ENCODE measurements around the gene A4GALT. TPM values are rescaled to one million over a fixed set of nuclear protein-coding genes. Genes with fewer than 3 reads are reported as not detected.

Gene A4GALT
- total and polyA plus RNA-seq, 2 donors (not counting 1 experiment from before 2014, with no cell fraction given), result 0.09 to 6.1 TPM

- Histone ChIP-seq H3K36me3 (replicated peaks in 1 of 2; ENCODE audit: control extremely low read depth in 1 of 2, control insufficient read depth in 1 of 2, extremely low read depth in 1 of 2, insufficient read depth in 2 of 2, low read length in 1 of 2) (no peaks in the 10 kb centered on the region), H3K27ac (ENCODE audit: low read length in 2 of 2) (no peak overlapping the region), H3K4me3 (ENCODE audit: control extremely low read depth in 1 of 5, extremely low read depth in 1 of 5, insufficient read depth in 1 of 5, low read depth in 2 of 5, low read length in 4 of 5) (no peak overlapping the region), H3K79me2 (ENCODE audit: control insufficient read depth, insufficient read depth, low read length) (no peaks in the 10 kb centered on the region), H4K20me1 (ENCODE audit: control insufficient read depth, insufficient read depth, low read length, poor library complexity, severe bottlenecking) (no peaks in the 10 kb centered on the region), H3K4me2 (replicated peaks; ENCODE audit: low read depth, low read length, poor library complexity, severe bottlenecking) (no peak overlapping the region), H3K4me1 (ENCODE audit: control insufficient read depth in 2 of 2, insufficient read depth in 2 of 2, low read length in 2 of 2) (peaks cover 11 to 16% of the 10 kb centered on the region in 2 donors), H3K9me3 (ENCODE audit: control extremely low read depth in 1 of 3, control insufficient read depth in 2 of 3, insufficient read depth in 1 of 3, low read length in 2 of 3) (no peaks in the 10 kb centered on the region), H3K27me3 (replicated peaks in 1 of 4; ENCODE audit: control extremely low read depth in 1 of 4, control insufficient read depth in 3 of 4, insufficient read depth in 4 of 4, low read length in 3 of 4) (peaks cover 0 to 6% (median 0%) of the 10 kb centered on the region in 4 experiments), H2AFZ (ENCODE audit: insufficient read depth, low read depth, low read length, poor library complexity, severe bottlenecking) (no peak overlapping the region), H3K9ac (ENCODE audit: low read length) (no peak overlapping the region)
- ChIA-PET POLR2A (interaction anchor here (1.2 kb wide), 1 partner anchor 22 kb away, joined by 3 read pairs; no protein-coding TSS in a partner anchor), CTCF (no interaction called here)
- Mint-ChIP-seq H3K4me3 (no peak overlapping the region), H3K4me1 (peaks cover 13% of the 10 kb centered on the region), H3K27me3 (peaks cover 3% of the 10 kb centered on the region), H3K9me3 (ENCODE audit: insufficient read depth) (no peaks in the 10 kb centered on the region), H3K27ac (peak overlapping the region; percentile 28)
- WGBS (ENCODE audit: insufficient coverage), result 94% methylated on average over 13 of the region's 14 CpGs
- intact Hi-C loops (cut with micrococcal nuclease), result no loop called here
- DNase-seq (no peak), ATAC-seq (ENCODE audit: low read depth) (no peak)
- TF ChIP-seq CTCF (IDR thresholded peaks at IDR 0.05), result no peak
- no peak for TF ChIP-seq EZH2 (IDR thresholded peaks at IDR 0.05; ENCODE audit: borderline replicate concordance, insufficient read depth, low read depth, low read length, poor library complexity, severe bottlenecking)
Observed at GRCh38 chr22:42686756-42687491, 33.7 kb downstream of the A4GALT start.

DNA sequence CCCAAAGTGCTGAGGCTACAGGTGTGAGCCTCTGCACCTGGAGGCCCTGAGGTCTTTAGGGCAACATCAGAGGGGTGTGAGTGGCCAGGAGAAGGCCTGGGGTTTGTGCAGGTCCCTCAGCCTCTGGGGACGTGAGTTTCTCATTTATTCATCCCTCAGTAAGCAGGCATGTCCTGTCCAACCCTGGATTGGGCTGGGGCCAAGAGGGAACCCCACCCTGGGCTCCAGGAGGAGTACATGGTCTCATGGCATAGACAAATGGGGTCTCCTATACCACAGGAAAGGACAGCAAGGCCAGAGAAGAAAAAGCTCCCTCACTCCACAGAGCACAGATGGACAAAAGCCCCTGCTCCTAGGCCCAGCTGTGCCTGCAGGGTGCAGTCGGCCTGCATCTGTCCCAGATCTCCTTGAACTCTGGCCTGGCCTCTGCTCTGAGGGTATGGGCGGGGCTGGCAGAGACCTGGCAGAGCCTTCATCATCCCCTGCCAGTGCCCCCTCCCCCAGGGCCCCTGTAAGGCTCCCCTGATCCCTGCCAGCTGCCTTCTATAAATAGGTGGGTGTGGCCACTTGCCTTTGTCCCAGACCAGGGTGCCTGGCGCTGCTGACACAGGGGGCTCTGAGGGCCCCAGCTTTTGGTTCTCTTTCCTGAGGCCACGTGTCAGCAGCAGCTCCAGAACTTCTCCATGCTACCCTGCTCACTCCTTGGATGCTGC, 34.6 kb downstream of the A4GALT start:
- H3K4me1 ChIP-seq (ENCODE audit: control insufficient read depth in 2 of 2, insufficient read depth in 2 of 2, low read length in 2 of 2), result peaks cover 4 to 8% of the 10 kb centered on the region in 2 donors
- H3K27ac Mint-ChIP-seq, result no peak overlapping the region
- no peak overlapping the region for H3K4me3 ChIP-seq (ENCODE audit: control extremely low read depth in 1 of 5, extremely low read depth in 1 of 5, insufficient read depth in 1 of 5, low read depth in 2 of 5, low read length in 4 of 5)
- no peaks in the 10 kb centered on the region for H3K9me3 Mint-ChIP-seq (ENCODE audit: insufficient read depth)
- ATAC-seq (ENCODE audit: low read depth) (no peak), DNase-seq (no peak)
- no peak overlapping the region for H3K4me3 Mint-ChIP-seq
- no peak overlapping the region for H2AFZ ChIP-seq (ENCODE audit: insufficient read depth, low read depth, low read length, poor library complexity, severe bottlenecking)
- H3K36me3 ChIP-seq (replicated peaks in 1 of 2; ENCODE audit: control extremely low read depth in 1 of 2, control insufficient read depth in 1 of 2, extremely low read depth in 1 of 2, insufficient read depth in 2 of 2, low read length in 1 of 2), result no peaks in the 10 kb centered on the region
- peaks cover 6% of the 10 kb centered on the region for H3K4me1 Mint-ChIP-seq
- 58% methylated on average over 4 of the region's 5 CpGs for WGBS (ENCODE audit: insufficient coverage)
- no peak overlapping the region for H3K4me2 ChIP-seq (replicated peaks; ENCODE audit: low read depth, low read length, poor library complexity, severe bottlenecking)
- H3K9ac ChIP-seq (ENCODE audit: low read length), result no peak overlapping the region
- H3K27me3 Mint-ChIP-seq, result peaks cover 3% of the 10 kb centered on the region
- ChIA-PET POLR2A (interaction anchor here (1.2 kb wide), 1 partner anchor 21 kb away, joined by 3 read pairs; no protein-coding TSS in a partner anchor), CTCF (no interaction called here)
- no peaks in the 10 kb centered on the region for H3K9me3 ChIP-seq (ENCODE audit: control extremely low read depth in 1 of 3, control insufficient read depth in 2 of 3, insufficient read depth in 1 of 3, low read length in 2 of 3)
- peaks cover 0 to 6% (median 0%) of the 10 kb centered on the region in 4 experiments for H3K27me3 ChIP-seq (replicated peaks in 1 of 4; ENCODE audit: control extremely low read depth in 1 of 4, control insufficient read depth in 3 of 4, insufficient read depth in 4 of 4, low read length in 3 of 4)
- intact Hi-C loops (cut with micrococcal nuclease), result no loop called here
- no peak overlapping the region for H3K27ac ChIP-seq (ENCODE audit: low read length in 2 of 2)
- no peak for TF ChIP-seq CTCF (IDR thresholded peaks at IDR 0.05)
- no peak for TF ChIP-seq EZH2 (IDR thresholded peaks at IDR 0.05; ENCODE audit: borderline replicate concordance, insufficient read depth, low read depth, low read length, poor library complexity, severe bottlenecking)
- no peaks in the 10 kb centered on the region for H4K20me1 ChIP-seq (ENCODE audit: control insufficient read depth, insufficient read depth, low read length, poor library complexity, severe bottlenecking)
- no peaks in the 10 kb centered on the region for H3K79me2 ChIP-seq (ENCODE audit: control insufficient read depth, insufficient read depth, low read length)
